ENCODE results near the gene HECW1. TPM values are rescaled to one million over a fixed set of nuclear protein-coding genes. Genes with fewer than 3 reads are reported as not detected.

The HECW1 gene
- total and polyA plus RNA-seq, 2 of the 8 experiments (the other 6 are each of a cell fraction or from before 2014, with no cell fraction given) = 2.9 to 12.7 TPM

- TF ChIP-seq CHD7 (IDR thresholded peaks at IDR 0.05; ENCODE audit: insufficient replicate concordance, low read length) = no peak
- TF ChIP-seq SIRT6 (IDR thresholded peaks at IDR 0.05; ENCODE audit: low read length) = no peak
- no peak for TF ChIP-seq BACH1 (IDR thresholded peaks at IDR 0.05; ENCODE audit: low read length)
- TF ChIP-seq MAFK (IDR thresholded peaks at IDR 0.05; ENCODE audit: low read depth, low read length) = no peak
Observed at GRCh38 chr7:43199371-43200160, 87.1 kb downstream of the HECW1 start (continued).

Data from H1 (cell line).